GM12864 (cell line): ENCODE data around the gene MS4A12.
"Not testable (repeated sequence)": the region's sequence is repeated elsewhere in the genome, so short reads cannot be mapped to it uniquely, and the experiment has no call there.

Experiments used
- DNase-seq: peaks from one replicate; pipeline ENCODE4 v3.0.0-alpha.2; 2011; ENCODE audit warnings: low read depth
- H3K4me3 ChIP-seq: 2 replicates; pipeline ENCODE4 v1.5.1; 2011; ENCODE audit warnings: mild to moderate bottlenecking, low read depth, low read length, control low read depth
- TF ChIP-seq, protein P1 (sequence below): IDR thresholded peaks from 2 replicates; pipeline ENCODE4 v1.5.1; 2011; ENCODE audit warnings: low read depth, mild to moderate bottlenecking, moderate library complexity, low read length, control low read depth, inconsistent platforms; ENCODE audit errors: missing control alignments

Gene MS4A12

DNA sequence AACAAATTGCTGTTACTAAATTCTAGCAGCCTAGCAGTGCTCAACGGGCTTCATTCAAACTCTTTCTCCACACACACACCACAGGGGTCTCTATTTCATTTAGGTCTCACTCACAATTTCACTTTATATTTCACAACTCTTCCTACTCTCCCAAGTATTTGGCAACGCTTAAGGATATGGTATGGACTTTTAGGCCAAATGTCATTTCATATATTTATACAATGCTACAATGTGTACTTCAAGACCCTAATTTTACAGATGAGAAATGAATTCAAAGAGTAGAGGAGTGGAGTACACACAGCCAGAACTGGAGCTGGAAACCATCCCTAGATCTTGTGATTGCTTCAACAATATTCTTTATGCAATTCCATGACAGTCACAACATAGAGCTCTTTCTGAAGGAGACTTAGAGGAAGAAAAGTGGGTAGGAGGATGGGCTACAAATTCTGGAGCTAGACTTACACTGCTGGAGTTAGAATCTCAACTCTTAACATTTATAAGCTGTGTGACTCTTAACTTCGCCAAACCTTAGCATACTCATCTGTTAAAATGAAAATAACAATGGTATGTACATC lies 20.2 kb downstream of the MS4A12 start:
- H3K4me3 ChIP-seq, result no peak overlapping the region
- DNase-seq, result no peak
- TF ChIP-seq, protein P1, sequence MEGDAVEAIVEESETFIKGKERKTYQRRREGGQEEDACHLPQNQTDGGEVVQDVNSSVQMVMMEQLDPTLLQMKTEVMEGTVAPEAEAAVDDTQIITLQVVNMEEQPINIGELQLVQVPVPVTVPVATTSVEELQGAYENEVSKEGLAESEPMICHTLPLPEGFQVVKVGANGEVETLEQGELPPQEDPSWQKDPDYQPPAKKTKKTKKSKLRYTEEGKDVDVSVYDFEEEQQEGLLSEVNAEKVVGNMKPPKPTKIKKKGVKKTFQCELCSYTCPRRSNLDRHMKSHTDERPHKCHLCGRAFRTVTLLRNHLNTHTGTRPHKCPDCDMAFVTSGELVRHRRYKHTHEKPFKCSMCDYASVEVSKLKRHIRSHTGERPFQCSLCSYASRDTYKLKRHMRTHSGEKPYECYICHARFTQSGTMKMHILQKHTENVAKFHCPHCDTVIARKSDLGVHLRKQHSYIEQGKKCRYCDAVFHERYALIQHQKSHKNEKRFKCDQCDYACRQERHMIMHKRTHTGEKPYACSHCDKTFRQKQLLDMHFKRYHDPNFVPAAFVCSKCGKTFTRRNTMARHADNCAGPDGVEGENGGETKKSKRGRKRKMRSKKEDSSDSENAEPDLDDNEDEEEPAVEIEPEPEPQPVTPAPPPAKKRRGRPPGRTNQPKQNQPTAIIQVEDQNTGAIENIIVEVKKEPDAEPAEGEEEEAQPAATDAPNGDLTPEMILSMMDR, result no peak

DNA sequence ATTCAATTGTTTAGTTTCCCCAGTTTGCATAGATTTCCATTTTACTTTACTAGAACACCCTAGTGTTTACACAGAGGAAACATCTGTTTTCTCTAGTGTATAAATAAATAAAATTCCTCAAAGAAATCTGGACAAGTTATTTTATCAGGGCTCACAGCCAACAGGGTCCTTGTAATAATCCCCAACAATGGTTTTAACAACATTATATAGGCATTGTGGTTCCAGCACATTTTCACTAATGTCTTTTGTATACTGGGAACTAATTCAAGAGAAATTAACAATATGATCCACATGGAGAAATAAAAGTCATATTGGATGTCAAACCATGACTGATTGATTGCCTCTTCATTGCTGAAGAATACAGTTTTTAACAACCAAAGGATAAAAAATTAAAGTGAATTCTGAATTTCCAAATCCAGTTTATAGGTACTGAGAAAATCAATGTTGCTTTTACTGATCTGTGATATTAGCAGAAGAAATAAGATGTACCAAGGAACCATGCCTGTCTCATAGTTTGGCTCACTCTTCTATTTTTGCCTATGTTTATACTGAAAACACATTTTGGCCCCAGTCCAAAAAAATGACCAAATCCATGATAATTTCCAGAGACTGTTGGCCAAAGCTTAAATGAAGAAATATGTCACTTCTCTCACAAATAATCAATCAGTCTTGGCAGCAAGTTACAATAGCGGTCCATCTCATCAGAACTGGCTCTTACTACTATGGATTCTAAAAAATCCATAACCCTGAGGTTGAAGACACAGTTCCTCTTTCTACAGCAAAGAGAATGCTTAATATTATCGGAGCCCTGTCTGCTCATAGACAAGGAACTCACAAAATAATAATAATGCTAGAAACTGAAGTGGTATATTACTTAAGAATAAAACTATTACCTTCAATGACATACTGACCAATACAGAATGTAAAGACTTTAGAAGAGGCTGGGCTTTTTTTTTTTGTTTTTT lies 21.2 kb downstream of the MS4A12 start:
- DNase-seq, result no peak
- TF ChIP-seq, protein P1, result no peak
- H3K4me3 ChIP-seq, result no peak overlapping the region

DNA sequence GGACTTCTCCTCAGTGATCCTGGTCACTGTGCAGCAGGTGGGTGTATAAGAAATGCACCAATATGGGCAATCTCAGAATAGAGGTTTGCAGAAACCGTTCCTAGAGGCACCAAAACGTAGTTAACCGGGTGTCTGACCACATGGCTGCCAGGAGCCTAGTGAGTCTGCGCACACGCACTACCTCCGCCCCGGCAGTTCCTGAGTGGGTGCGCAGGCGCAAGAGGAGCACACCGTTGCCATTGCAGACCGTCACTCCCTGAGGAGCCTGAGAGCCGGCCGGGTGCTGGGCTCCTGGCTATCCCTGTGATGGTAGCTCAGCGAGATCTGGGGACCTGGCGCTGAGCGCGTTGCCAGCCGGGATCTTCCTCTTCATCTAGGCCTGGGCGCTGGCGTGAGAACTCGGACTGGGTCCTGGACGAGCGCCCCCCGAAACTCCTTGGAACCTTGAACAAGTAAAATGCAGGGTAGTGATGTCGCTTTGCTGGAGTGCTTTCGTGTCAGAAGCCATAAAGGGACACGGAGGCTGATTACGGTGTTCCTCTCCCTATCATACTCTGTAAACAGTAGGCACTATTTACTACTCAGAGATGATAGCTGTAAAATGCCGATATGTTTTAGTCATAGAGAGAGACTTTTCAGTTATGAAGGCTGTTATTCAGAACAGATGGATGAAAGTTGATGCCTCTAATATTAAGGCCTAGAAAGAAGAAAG lies 22.7 kb downstream of the MS4A12 start, which contains the start of gene MS4A13:
TSS of gene MS4A13 (plus strand) at position 249 of the 712 bp plus-strand sequence. CDS start 2,692 bp downstream, outside the sequence.
- H3K4me3 ChIP-seq, result no peak within 1 kb of the TSS
- TF ChIP-seq, protein P1, result no peak
- no peak for DNase-seq

DNA sequence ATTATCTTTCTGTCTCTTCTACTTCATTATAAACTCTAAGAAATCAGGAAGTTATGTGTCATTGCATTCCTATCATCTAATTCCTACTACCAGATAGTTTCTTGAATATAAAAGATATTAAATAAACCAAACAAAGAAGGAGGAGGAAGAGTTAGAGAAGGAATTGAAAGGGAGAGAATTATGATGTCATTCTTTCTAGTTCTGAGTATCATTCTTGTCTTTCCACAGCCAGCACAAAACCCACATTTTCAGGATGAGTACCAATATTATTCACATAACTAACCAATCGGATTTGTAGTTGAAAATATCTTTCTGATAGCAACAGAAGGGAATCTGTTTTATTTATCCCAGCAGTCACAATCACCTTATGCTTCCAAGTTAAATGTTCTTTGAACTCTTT lies 35.9 kb downstream of the MS4A12 start:
- TF ChIP-seq, protein P1, result no peak
- DNase-seq, result no peak
- H3K4me3 ChIP-seq, result no peak overlapping the region

- no peak for DNase-seq
- H3K4me3 ChIP-seq, result no peak overlapping the region
- TF ChIP-seq, protein P1, result no peak
Measured at GRCh38 chr11:60528934-60529333, 36.4 kb downstream of the MS4A12 start.

DNA sequence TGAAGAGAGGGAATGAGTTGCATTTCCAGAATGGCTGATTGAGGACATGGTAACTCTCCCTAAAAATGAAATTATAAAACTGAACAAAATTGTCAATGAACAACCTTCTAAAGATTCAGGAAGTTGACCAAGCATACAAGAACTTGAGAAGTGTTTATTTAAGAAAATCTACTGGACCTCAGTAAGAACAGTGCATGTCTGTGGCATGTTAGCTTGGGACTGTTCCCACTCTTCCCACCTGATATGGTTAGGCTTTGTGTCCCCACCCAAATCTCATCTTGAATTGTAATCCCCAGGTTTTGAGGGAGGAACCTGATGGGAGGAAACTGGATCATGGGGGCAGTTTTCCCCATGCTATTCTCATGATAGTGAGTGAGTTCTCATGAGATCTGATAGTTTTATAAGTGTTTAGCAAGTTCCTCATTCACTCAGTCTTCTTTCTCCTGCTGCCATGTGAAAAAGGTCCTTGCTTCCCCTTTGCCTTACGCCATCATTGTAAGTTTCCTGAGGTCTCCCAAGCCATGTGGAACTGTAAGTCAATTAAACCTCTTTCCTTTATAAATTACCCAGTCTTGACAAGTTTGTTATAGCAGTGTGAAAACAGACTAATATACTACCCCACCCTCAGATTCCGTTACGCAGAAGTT lies 38.0 kb downstream of the MS4A12 start:
- no peak for DNase-seq
- TF ChIP-seq, protein P1, result no peak
- no peak overlapping the region for H3K4me3 ChIP-seq

- not testable (repeated sequence) for H3K4me3 ChIP-seq, DNase-seq
Measured at GRCh38 chr11:60532383-60532782, 39.8 kb downstream of the MS4A12 start.

- H3K4me3 ChIP-seq, DNase-seq: not testable (repeated sequence)
Measured at GRCh38 chr11:60538627-60539026, 46.0 kb downstream of the MS4A12 start.
